H9 (cell line): ENCODE data around the gene RPL11. TPM values are rescaled to one million over a fixed set of nuclear protein-coding genes. Genes with fewer than 3 reads are reported as not detected.

Experiments used
- DNase-seq: peaks from one replicate; pipeline ENCODE4 v3.0.0-alpha.2; 2017
- H2AFZ ChIP-seq: one replicate; pipeline ENCODE4 v1.6.1; 2013; ENCODE audit warnings: mild to moderate bottlenecking, low read length, control low read depth, moderate library complexity
- H2AK5ac ChIP-seq: 2 replicates; pipeline ENCODE4 v1.6.1; 2013; ENCODE audit warnings: low read length, control low read depth, mixed read lengths; ENCODE audit not compliant: insufficient read length
- H2BK120ac ChIP-seq: one replicate; pipeline ENCODE4 v1.6.1; 2013; ENCODE audit warnings: low read depth, mild to moderate bottlenecking, low read length, control low read depth, inconsistent platforms; ENCODE audit not compliant: poor library complexity, severe bottlenecking
- H2BK12ac ChIP-seq: 2 replicates; pipeline ENCODE4 v1.6.1; 2013; ENCODE audit warnings: low read length, control low read depth, mixed read lengths, low read depth; ENCODE audit not compliant: insufficient read length
- H2BK15ac ChIP-seq: 2 replicates; pipeline ENCODE4 v1.6.1; 2013; ENCODE audit warnings: low read depth, low read length, control low read depth
- H2BK20ac ChIP-seq: one replicate; pipeline ENCODE4 v1.6.1; 2013; ENCODE audit warnings: low read depth, mild to moderate bottlenecking, low read length, control low read depth, inconsistent platforms; ENCODE audit not compliant: poor library complexity, severe bottlenecking
- H2BK5ac ChIP-seq: 2 replicates; pipeline ENCODE4 v1.6.1; 2013; ENCODE audit warnings: low read length, control low read depth, mixed read lengths; ENCODE audit not compliant: insufficient read length
- H3K14ac ChIP-seq: 2 replicates; pipeline ENCODE4 v1.6.1; 2013; ENCODE audit warnings: low read length, control low read depth; ENCODE audit not compliant: insufficient read depth
- H3K18ac ChIP-seq: 2 replicates; pipeline ENCODE4 v1.6.1; 2013; ENCODE audit warnings: low read depth, mild to moderate bottlenecking, mixed read lengths, low read length, control low read depth; ENCODE audit not compliant: insufficient read length
- H3K23ac ChIP-seq: 2 replicates; pipeline ENCODE4 v1.6.1; 2013; ENCODE audit warnings: low read length, control low read depth, mixed read lengths, low read depth; ENCODE audit not compliant: insufficient read length
- H3K23me2 ChIP-seq: 2 replicates; pipeline ENCODE4 v1.6.1; 2013; ENCODE audit warnings: low read depth, mild to moderate bottlenecking, mixed read lengths, low read length, control low read depth; ENCODE audit not compliant: insufficient read length, poor library complexity, severe bottlenecking
- H3K27ac ChIP-seq: 2 replicates; pipeline ENCODE4 v1.5.1; 2013; ENCODE audit warnings: low read length, control low read depth, mixed read lengths, low read depth; ENCODE audit not compliant: insufficient read length
- H3K27me3 ChIP-seq: 2 replicates; pipeline ENCODE4 v1.6.1; 2013; ENCODE audit warnings: low read length, control low read depth, inconsistent platforms; ENCODE audit not compliant: insufficient read depth
- H3K4ac ChIP-seq: 2 replicates; pipeline ENCODE4 v1.6.1; 2013; ENCODE audit warnings: low read depth, mild to moderate bottlenecking, control low read depth, inconsistent platforms, low read length, moderate library complexity
- H3K4me1 ChIP-seq: 2 replicates; pipeline ENCODE4 v1.6.1; 2013; ENCODE audit warnings: low read length, control low read depth, inconsistent platforms; ENCODE audit not compliant: insufficient read depth
- H3K4me2 ChIP-seq: 2 replicates; pipeline ENCODE4 v1.6.1; 2013; ENCODE audit warnings: low read length, control low read depth, mixed read lengths; ENCODE audit not compliant: insufficient read length, insufficient read depth
- H3K56ac ChIP-seq: 2 replicates; pipeline ENCODE4 v1.6.1; 2013; ENCODE audit warnings: low read depth, mild to moderate bottlenecking, mixed read lengths, low read length, control low read depth; ENCODE audit not compliant: insufficient read length
- H3K79me1 ChIP-seq: 2 replicates; pipeline ENCODE4 v1.6.1; 2013; ENCODE audit warnings: low read depth, mild to moderate bottlenecking, moderate library complexity, low read length, control low read depth, inconsistent platforms; ENCODE audit not compliant: insufficient read depth, poor library complexity, severe bottlenecking
- H3K79me2 ChIP-seq: 2 replicates; pipeline ENCODE4 v1.6.1; 2013; ENCODE audit warnings: low read length, control low read depth, inconsistent platforms; ENCODE audit not compliant: insufficient read depth
- H3K9ac ChIP-seq: 2 replicates; pipeline ENCODE4 v1.6.1; 2013; ENCODE audit warnings: low read length, control low read depth, mixed read lengths; ENCODE audit not compliant: insufficient read length; ENCODE audit errors: extremely low read depth
- H3K9me3 ChIP-seq: one replicate; pipeline ENCODE4 v1.6.1; 2013; ENCODE audit warnings: low read depth, low read length, inconsistent platforms; ENCODE audit not compliant: control insufficient read depth
- H3T11ph ChIP-seq: one replicate; pipeline ENCODE4 v1.6.1; 2013; ENCODE audit warnings: mild to moderate bottlenecking, low read length, control low read depth, inconsistent platforms
- H4K20me1 ChIP-seq: one replicate; pipeline ENCODE4 v1.6.1; 2013; ENCODE audit not compliant: control insufficient read depth, insufficient read length, insufficient read depth
- H4K5ac ChIP-seq: 2 replicates; pipeline ENCODE4 v1.6.1; 2013; ENCODE audit warnings: low read depth, mild to moderate bottlenecking, mixed read lengths, low read length, control low read depth; ENCODE audit not compliant: insufficient read length
- H4K8ac ChIP-seq: replicated peaks from 2 replicates; pipeline ENCODE4 v1.6.1; 2013; ENCODE audit warnings: low read length, control low read depth, mixed read lengths, low read depth; ENCODE audit not compliant: insufficient read length
- H4K91ac ChIP-seq: 2 replicates; pipeline ENCODE4 v1.6.1; 2013; ENCODE audit warnings: low read depth, mild to moderate bottlenecking, moderate library complexity, mixed read lengths, low read length, control low read depth; ENCODE audit not compliant: insufficient read length
- H3K27ac Mint-ChIP-seq, 3 experiments: 2 replicates in 2 of 3; 3 replicates in 1 of 3; pipeline ENCODE4 v1.8.0; 2020 to 2021; ENCODE audit warnings: mixed read lengths in 3 of 3, mild to moderate bottlenecking in 1 of 3, moderate library complexity in 1 of 3
- H3K27me3 Mint-ChIP-seq: 2 replicates; pipeline ENCODE4 v1.8.0; 2021; ENCODE audit warnings: low read depth, mild to moderate bottlenecking, moderate library complexity, mixed read lengths
- H3K36me3 Mint-ChIP-seq, 3 experiments: 2 replicates in 2 of 3; 3 replicates in 1 of 3; pipeline ENCODE4 v1.8.0; 2020 to 2021; ENCODE audit warnings: low read depth in 3 of 3, mixed read lengths in 3 of 3; ENCODE audit not compliant: insufficient read depth in 1 of 3
- H3K4me1 Mint-ChIP-seq, 2 experiments: 2 replicates each; pipeline ENCODE4 v1.8.0; 2020; ENCODE audit warnings: mixed read lengths in 2 of 2
- H3K4me3 Mint-ChIP-seq, 2 experiments: 2 replicates in 1 of 2; 3 replicates in 1 of 2; pipeline ENCODE4 v1.8.0; 2020 to 2021; ENCODE audit warnings: mild to moderate bottlenecking in 2 of 2, mixed read lengths in 2 of 2, moderate library complexity in 1 of 2
- H3K9me3 Mint-ChIP-seq, 2 experiments: 2 replicates in 1 of 2; 3 replicates in 1 of 2; pipeline ENCODE4 v1.8.0; 2020; ENCODE audit warnings: mild to moderate bottlenecking in 2 of 2, mixed read lengths in 2 of 2, moderate library complexity in 1 of 2
- CTCF ChIP-seq: fragments of 200-600 bp; sonication (generic); conservative IDR thresholded peaks from 3 replicates; pipeline ENCODE4 v1.8.0; 2021; ENCODE audit warnings: antibody characterized with exemption, mild to moderate bottlenecking
- WGBS: extraction: QIAGEN DNeasy Blood & Tissue Kit; methylation state at CpG from one replicate; pipeline ENCODE4 v1.1.7; 2013; ENCODE audit warnings: missing lambda C conversion rate, low lambda C conversion rate, mixed read lengths; ENCODE audit not compliant: insufficient read length; ENCODE audit errors: extremely low coverage; 5-methylcytosine and 5-hydroxymethylcytosine counted together
- total RNA-seq: library from RNA; stranded (reverse); gene quantifications from 2 replicates; pipeline ENCODE4 v1.2.1, GENCODE V29; 2021

Gene RPL11
- total RNA-seq, 1 experiment from 2014 or later = 1,618 TPM

- H3K4me1 ChIP-seq = no peaks in the 10 kb centered on the region
- no peak overlapping the region for H3K9ac ChIP-seq
- no peak overlapping the region for H3K27ac ChIP-seq
- H4K91ac ChIP-seq = no peak overlapping the region
- no peaks in the 10 kb centered on the region for H3K79me1 ChIP-seq
- Mint-ChIP-seq H3K36me3 (no peaks in the 10 kb centered on the region), H3K27ac (no peak overlapping the region), H3K4me3 (no peak overlapping the region), H3K4me1 (0 out of 4 replicates have a peak, but pooled peaks cover 0 to 3% of the 10 kb centered on the region in 2 experiments), H3K27me3 (peaks cover 11% of the 10 kb centered on the region), H3K9me3 (no peaks in the 10 kb centered on the region; a peak in 1 of 5 replicates)
- H3K79me2 ChIP-seq = no peaks in the 10 kb centered on the region
- no peak overlapping the region for H3K4me2 ChIP-seq
- H3T11ph ChIP-seq = no peak overlapping the region
- no peak overlapping the region for H2BK12ac ChIP-seq
- H3K9me3 ChIP-seq = no peaks in the 10 kb centered on the region
- H3K23me2 ChIP-seq = no peaks in the 10 kb centered on the region
- no peak overlapping the region for H3K14ac ChIP-seq
- no CpG with 5 or more reads among the region's 4 CpGs for WGBS
- H2AFZ ChIP-seq = no peak overlapping the region
- no peak overlapping the region for H2AK5ac ChIP-seq
- no peak overlapping the region for H3K18ac ChIP-seq
- no peaks in the 10 kb centered on the region for H4K20me1 ChIP-seq
- no peak overlapping the region for H2BK120ac ChIP-seq
- DNase-seq = no peak
- H2BK20ac ChIP-seq = no peak overlapping the region
- H3K27me3 ChIP-seq = no peaks in the 10 kb centered on the region
- TF ChIP-seq CTCF = no peak
- H3K56ac ChIP-seq = no peak overlapping the region
- H3K23ac ChIP-seq = no peak overlapping the region
- no peak overlapping the region for H4K8ac ChIP-seq
- H4K5ac ChIP-seq = no peak overlapping the region
- no peak overlapping the region for H2BK15ac ChIP-seq
- H3K4ac ChIP-seq = no peak overlapping the region
- H2BK5ac ChIP-seq = no peak overlapping the region
These were observed 24.2 kb upstream of the RPL11 start for GRCh38 chr1:23667411-23667810.
